Nephron progenitor cell (in vitro differentiated cells): ENCODE results near the gene RGS9.

ENCODE experiments used
- DNase-seq: peaks from one replicate; pipeline ENCODE4 v3.0.0; 2021
- H3K27ac Mint-ChIP-seq: 2 replicates; pipeline ENCODE4 v1.8.0; 2021; ENCODE audit warnings: mild to moderate bottlenecking, moderate library complexity, mixed read lengths
- H3K27me3 Mint-ChIP-seq: 2 replicates; pipeline ENCODE4 v1.8.0; 2021; ENCODE audit warnings: mild to moderate bottlenecking, low read depth, mixed read lengths; ENCODE audit not compliant: poor library complexity
- H3K36me3 Mint-ChIP-seq: 2 replicates; pipeline ENCODE4 v1.8.0; 2021; ENCODE audit warnings: low read depth, mixed read lengths
- H3K4me1 Mint-ChIP-seq: 2 replicates; pipeline ENCODE4 v1.8.0; 2021; ENCODE audit warnings: mixed read lengths
- H3K4me3 Mint-ChIP-seq: 2 replicates; pipeline ENCODE4 v1.8.0; 2021; ENCODE audit warnings: mild to moderate bottlenecking, moderate library complexity, mixed read lengths
- H3K9me3 Mint-ChIP-seq: 2 replicates; pipeline ENCODE4 v1.8.0; 2021; ENCODE audit warnings: mild to moderate bottlenecking, moderate library complexity, mixed read lengths
- CTCF ChIP-seq: fragments of 200-600 bp; sonication (generic); IDR thresholded peaks from 2 replicates; pipeline ENCODE4 v1.5.0; 2021; ENCODE audit warnings: antibody characterized with exemption

The RGS9 gene

DNA sequence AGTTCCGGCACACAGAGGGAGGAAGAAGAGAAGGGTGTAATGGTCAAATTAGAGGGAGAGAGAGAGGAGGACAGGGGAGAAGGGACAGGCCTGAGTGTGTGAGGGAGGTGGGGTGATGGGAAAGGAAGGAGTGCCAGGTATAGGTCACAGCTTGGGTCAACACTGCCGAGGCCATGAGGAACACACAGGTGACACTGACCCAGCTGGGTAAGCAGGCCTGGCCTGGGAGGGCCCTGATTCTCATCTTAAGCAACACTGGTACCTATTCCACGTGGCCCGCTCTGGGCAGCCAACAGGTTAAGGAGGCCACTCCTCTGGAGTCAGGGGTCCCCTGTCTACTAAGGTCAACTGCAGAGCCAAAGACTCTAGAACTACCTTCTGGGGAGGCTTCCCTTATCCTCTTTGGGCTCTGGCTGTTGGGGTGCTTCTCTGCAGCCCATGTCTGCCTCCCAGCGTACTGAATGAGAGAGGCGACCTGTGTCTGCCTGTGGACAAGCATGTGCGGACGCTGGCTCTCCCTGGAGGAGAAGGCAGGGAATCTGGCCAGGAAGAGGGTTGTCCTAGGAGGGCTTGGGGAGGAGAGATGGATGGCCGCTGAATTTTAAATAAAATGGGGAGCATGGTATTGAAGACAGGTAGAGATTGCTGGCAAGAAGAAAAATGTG lies 57.6 kb downstream of the RGS9 start:
- no peak overlapping the region for H3K4me3 Mint-ChIP-seq
- peaks cover 11% of the 10 kb centered on the region for H3K27me3 Mint-ChIP-seq
- H3K4me1 Mint-ChIP-seq, result no peaks in the 10 kb centered on the region
- H3K36me3 Mint-ChIP-seq, result no peaks in the 10 kb centered on the region
- no peak for DNase-seq
- no peaks in the 10 kb centered on the region for H3K9me3 Mint-ChIP-seq
- no peak for TF ChIP-seq CTCF
- no peak overlapping the region for H3K27ac Mint-ChIP-seq

GRCh38 chr17:65195716-65196115 lies 58.5 kb downstream of the RGS9 start:
- peaks cover 13% of the 10 kb centered on the region for H3K27me3 Mint-ChIP-seq
- H3K36me3 Mint-ChIP-seq, result no peaks in the 10 kb centered on the region
- TF ChIP-seq CTCF, result no peak
- H3K4me1 Mint-ChIP-seq, result no peaks in the 10 kb centered on the region
- no peak overlapping the region for H3K27ac Mint-ChIP-seq
- DNase-seq, result no peak
- H3K4me3 Mint-ChIP-seq, result no peak overlapping the region
- H3K9me3 Mint-ChIP-seq, result no peaks in the 10 kb centered on the region

GRCh38 chr17:65196617-65197016 lies 59.4 kb downstream of the RGS9 start:
- Mint-ChIP-seq H3K4me1 (no peaks in the 10 kb centered on the region), H3K36me3 (no peaks in the 10 kb centered on the region), H3K4me3 (no peak overlapping the region), H3K27ac (no peak overlapping the region), H3K9me3 (no peaks in the 10 kb centered on the region), H3K27me3 (peaks cover 13% of the 10 kb centered on the region)
- DNase-seq, result no peak
- no peak for TF ChIP-seq CTCF

DNA sequence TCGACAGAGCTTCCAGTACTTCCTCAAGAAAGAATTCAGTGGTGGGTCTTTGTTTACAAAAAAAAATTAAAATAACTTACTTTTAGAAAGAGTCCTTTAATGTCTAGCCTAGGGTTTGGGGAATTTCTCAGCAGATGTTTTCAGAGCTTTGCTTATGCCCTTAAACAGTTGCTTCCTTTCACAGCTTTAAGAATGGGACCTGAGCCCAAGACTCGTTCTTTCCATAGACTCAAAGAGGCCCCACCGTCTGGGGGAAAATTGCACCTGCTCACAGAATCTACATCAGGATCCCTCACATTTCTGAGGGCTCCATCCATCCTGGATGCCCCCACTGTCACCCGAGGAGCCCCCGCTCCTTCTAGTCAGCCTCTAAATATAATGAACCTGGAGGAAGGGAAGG lies 60.0 kb downstream of the RGS9 start:
- Mint-ChIP-seq H3K9me3 (no peaks in the 10 kb centered on the region), H3K27me3 (peaks cover 13% of the 10 kb centered on the region), H3K36me3 (no peaks in the 10 kb centered on the region), H3K4me1 (no peaks in the 10 kb centered on the region), H3K27ac (no peak overlapping the region), H3K4me3 (no peak overlapping the region)
- TF ChIP-seq CTCF, result no peak
- no peak for DNase-seq

DNA sequence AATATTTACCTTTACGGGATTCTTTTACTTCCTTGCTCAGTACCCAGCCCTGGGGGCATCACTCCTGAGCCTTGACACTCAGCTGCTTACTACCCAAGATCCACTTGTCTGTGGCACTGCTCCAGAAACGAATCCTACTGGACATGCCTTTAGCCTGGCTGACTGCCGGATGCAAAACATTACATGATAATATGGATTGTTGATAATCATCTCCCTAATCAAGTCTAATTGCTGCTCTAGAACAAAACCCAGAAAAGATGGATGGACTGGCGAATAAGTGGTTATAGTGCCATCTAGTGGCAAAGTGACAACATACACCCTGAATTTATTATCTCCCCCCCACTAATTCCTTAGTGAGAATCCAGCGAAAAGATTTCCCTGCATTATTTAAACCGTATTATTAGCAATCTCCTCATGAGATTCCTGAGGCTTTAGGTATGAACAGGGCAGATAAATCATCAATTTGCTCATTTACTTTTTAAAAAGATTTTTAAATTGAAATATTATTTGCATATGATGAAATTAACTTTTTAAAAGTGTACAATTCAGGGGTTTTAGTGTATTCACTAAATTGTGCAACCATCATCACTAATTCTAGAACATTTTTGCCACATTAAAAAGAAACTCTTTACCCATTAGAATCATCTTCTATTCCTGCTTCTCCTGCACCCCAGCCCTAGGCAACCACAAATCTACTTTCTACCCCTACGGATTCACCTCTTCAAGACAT lies 61.6 kb downstream of the RGS9 start:
- Mint-ChIP-seq H3K4me3 (no peak overlapping the region), H3K9me3 (no peaks in the 10 kb centered on the region), H3K27me3 (peaks cover 10% of the 10 kb centered on the region), H3K36me3 (no peaks in the 10 kb centered on the region), H3K27ac (no peak overlapping the region), H3K4me1 (no peaks in the 10 kb centered on the region)
- TF ChIP-seq CTCF, result peak; percentile 80
- peak; percentile 12 for DNase-seq

DNA sequence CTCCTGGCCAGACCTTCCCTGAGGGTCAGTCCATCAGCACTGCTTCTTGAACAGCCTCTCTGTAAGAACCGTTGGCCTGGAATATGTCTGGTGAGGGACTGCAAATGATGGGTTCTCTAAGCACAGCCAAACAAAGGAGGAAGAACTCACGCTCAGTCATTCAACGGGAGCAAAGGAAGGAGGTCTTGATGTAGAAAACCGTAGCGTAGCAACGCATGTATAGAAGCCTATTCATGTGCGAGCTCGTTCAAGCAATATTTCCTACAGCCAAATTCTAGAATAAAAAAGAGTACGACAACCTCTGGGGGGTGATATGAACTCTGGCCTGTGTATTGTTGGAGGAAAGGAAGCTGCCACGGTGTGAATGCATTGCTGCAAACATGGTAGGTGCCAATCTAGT lies 64.2 kb downstream of the RGS9 start:
- DNase-seq, result no peak
- Mint-ChIP-seq H3K27me3 (peaks cover 13% of the 10 kb centered on the region), H3K27ac (no peak overlapping the region), H3K36me3 (no peaks in the 10 kb centered on the region), H3K4me1 (no peaks in the 10 kb centered on the region), H3K9me3 (no peaks in the 10 kb centered on the region), H3K4me3 (no peak overlapping the region)
- TF ChIP-seq CTCF, result no peak
